Fibroblast of mammary gland (primary cell): Measurements from ENCODE around the gene SOHLH2.
A peak's percentile ranks its signal among the peaks of the same experiment; 100 is the strongest.

Experiments
- DNase-seq: peaks from one replicate; pipeline ENCODE4 v3.0.0-alpha.2; 2010; ENCODE audit warnings: low read depth
- H3K4me3 ChIP-seq: 2 replicates; pipeline ENCODE4 v1.5.1; 2011; ENCODE audit warnings: low read depth, mild to moderate bottlenecking, low read length, moderate library complexity; ENCODE audit not compliant: control insufficient read depth
- CTCF ChIP-seq: conservative IDR thresholded peaks from 2 replicates; pipeline ENCODE4 v1.5.1; 2011; ENCODE audit warnings: low read depth, low read length, inconsistent platforms; ENCODE audit not compliant: control insufficient read depth, insufficient read depth

SOHLH2 gene

GRCh38 chr13:36124236-36124822 lies 90.0 kb downstream of the SOHLH2 start:
- H3K4me3 ChIP-seq, result no peak overlapping the region
- TF ChIP-seq CTCF, result no peak
- peak; percentile 75 for DNase-seq
